SU-DHL-6 (cell line): ENCODE data around the gene COQ4.

ENCODE experiments used
- EZH2phosphoT487 ChIP-seq: fragments of 200-600 bp; sonication (generic), shearing (Covaris generic); conservative IDR thresholded peaks from 2 replicates; pipeline ENCODE4 v1.6.1; 2018; ENCODE audit warnings: mild to moderate bottlenecking, antibody characterized with exemption, low read length, moderate library complexity, mixed read lengths
- TF ChIP-seq, protein P1 (sequence below): fragments of 200-600 bp; sonication (generic); IDR thresholded peaks from one replicate; pipeline ENCODE4 v1.5.1; 2017; ENCODE audit warnings: antibody characterized with exemption, mild to moderate bottlenecking, low read length, moderate library complexity; ENCODE audit not compliant: insufficient read depth, poor library complexity, severe bottlenecking

DNA sequence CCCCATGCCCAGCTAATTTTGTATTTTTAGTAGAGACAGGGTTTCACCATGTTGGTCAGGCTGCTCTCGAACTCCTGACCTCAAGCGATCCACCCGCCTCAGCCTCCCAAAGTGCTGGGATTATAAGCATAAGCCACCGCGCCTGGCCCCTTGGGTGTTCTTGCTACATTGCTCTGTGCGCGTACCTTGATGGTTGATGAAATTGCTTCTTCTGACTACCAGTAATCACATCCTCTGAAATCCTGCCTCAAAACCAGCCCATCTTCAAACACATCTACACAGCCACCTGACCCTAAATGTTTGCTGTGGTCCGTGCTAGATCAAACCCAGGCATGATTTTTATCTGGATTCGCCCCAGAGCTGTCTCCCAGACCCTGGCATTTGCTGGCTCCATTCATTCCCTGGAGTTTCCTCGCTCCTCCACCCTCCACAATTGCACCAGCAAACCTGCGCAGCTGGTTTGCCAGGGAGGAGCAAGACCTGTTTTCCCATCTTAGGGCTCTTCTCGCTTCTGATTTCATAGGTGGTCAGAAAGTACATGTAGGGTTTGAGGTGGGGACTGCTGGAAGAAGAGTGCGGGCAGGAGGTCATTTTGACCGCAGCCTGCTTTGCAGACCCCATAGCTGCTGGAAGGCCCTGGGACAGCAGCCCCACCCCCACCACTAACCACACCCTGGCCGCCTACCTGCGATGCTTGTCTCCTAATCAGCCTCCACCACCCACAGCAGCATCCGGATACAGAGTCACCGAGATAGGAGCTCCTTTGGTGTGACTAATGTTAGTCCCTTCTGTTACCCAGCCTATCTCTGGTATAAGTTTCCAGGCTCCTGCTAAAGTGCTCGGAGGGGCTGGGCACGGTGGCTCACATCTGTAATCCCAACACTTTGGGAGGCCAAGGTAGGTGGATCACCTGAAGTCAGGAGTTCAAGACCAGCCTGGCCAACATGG is 23.8 kb upstream of the COQ4 start:
- TF ChIP-seq, protein P1, sequence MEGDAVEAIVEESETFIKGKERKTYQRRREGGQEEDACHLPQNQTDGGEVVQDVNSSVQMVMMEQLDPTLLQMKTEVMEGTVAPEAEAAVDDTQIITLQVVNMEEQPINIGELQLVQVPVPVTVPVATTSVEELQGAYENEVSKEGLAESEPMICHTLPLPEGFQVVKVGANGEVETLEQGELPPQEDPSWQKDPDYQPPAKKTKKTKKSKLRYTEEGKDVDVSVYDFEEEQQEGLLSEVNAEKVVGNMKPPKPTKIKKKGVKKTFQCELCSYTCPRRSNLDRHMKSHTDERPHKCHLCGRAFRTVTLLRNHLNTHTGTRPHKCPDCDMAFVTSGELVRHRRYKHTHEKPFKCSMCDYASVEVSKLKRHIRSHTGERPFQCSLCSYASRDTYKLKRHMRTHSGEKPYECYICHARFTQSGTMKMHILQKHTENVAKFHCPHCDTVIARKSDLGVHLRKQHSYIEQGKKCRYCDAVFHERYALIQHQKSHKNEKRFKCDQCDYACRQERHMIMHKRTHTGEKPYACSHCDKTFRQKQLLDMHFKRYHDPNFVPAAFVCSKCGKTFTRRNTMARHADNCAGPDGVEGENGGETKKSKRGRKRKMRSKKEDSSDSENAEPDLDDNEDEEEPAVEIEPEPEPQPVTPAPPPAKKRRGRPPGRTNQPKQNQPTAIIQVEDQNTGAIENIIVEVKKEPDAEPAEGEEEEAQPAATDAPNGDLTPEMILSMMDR: no peak
- no peak for TF ChIP-seq EZH2phosphoT487
